ENCODE data around the gene KIT.

The KIT gene

DNA sequence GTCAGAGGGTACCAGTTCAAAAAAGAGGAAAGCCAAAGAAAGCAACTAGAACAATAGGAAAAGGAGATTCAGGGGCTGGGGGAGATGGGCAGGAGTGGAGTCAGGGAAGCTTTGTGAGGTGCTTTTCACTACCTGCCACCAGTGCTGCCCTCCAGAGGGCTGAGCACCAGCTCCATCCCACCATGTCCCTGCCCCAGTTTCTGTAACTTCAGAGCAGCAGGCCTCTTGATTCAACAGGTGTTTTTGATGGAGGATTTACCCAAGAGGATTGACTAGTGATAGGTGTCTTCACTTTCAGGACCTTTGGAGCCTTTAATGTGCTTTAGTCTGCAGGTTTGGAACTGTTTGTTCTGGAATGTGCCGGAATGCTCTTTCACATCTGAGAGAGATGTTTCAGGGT is 12.1 kb downstream of the KIT start:
- DNase-seq (ENCODE audit: low read depth) = no peak
- TF ChIP-seq, protein P1, sequence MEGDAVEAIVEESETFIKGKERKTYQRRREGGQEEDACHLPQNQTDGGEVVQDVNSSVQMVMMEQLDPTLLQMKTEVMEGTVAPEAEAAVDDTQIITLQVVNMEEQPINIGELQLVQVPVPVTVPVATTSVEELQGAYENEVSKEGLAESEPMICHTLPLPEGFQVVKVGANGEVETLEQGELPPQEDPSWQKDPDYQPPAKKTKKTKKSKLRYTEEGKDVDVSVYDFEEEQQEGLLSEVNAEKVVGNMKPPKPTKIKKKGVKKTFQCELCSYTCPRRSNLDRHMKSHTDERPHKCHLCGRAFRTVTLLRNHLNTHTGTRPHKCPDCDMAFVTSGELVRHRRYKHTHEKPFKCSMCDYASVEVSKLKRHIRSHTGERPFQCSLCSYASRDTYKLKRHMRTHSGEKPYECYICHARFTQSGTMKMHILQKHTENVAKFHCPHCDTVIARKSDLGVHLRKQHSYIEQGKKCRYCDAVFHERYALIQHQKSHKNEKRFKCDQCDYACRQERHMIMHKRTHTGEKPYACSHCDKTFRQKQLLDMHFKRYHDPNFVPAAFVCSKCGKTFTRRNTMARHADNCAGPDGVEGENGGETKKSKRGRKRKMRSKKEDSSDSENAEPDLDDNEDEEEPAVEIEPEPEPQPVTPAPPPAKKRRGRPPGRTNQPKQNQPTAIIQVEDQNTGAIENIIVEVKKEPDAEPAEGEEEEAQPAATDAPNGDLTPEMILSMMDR (IDR thresholded peaks at IDR 0.05; ENCODE audit: low read length, missing control alignments) = no peak
- no peak overlapping the region for H3K4me3 ChIP-seq (replicated peaks; ENCODE audit: low read depth, low read length)

GRCh38 chr4:54675721-54676461 is 18.1 kb downstream of the KIT start:
- no peak overlapping the region for H3K4me3 ChIP-seq (replicated peaks; ENCODE audit: low read depth, low read length)
- TF ChIP-seq, protein P1 (IDR thresholded peaks at IDR 0.05; ENCODE audit: low read length, missing control alignments) = no peak
- DNase-seq (ENCODE audit: low read depth) = no peak

DNA sequence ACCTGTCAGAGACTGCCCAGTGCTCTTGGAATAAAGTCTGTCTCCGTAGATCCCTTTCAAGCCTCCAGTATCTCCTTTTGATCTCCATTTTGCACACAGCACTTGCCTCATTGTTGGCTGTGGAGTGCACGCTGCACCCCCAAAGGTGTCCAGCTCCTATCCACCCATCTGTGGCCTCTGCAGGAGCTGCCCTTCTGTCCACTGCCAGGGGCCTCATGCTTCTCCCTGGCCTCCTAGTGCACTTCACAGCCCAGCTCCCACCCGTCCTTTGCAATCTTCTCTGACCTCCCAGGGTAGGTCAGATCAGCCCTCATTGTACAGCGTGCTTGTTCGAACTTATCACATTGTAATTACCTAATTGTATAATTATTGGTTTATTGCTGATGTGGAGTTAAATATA is 18.9 kb downstream of the KIT start:
- no peak for DNase-seq (ENCODE audit: low read depth)
- TF ChIP-seq, protein P1 (IDR thresholded peaks at IDR 0.05; ENCODE audit: low read length, missing control alignments) = no peak

GRCh38 chr4:54677416-54677815 is 19.7 kb downstream of the KIT start:
- TF ChIP-seq, protein P1 (IDR thresholded peaks at IDR 0.05; ENCODE audit: low read length, missing control alignments) = no peak
- H3K4me3 ChIP-seq (replicated peaks; ENCODE audit: low read depth, low read length) = no peak overlapping the region
- no peak for DNase-seq (ENCODE audit: low read depth)

More for the DNA sequence above, 18.9 kb downstream of the KIT start:
- no peak overlapping the region for H3K4me3 ChIP-seq (replicated peaks; ENCODE audit: low read depth, low read length)

DNA sequence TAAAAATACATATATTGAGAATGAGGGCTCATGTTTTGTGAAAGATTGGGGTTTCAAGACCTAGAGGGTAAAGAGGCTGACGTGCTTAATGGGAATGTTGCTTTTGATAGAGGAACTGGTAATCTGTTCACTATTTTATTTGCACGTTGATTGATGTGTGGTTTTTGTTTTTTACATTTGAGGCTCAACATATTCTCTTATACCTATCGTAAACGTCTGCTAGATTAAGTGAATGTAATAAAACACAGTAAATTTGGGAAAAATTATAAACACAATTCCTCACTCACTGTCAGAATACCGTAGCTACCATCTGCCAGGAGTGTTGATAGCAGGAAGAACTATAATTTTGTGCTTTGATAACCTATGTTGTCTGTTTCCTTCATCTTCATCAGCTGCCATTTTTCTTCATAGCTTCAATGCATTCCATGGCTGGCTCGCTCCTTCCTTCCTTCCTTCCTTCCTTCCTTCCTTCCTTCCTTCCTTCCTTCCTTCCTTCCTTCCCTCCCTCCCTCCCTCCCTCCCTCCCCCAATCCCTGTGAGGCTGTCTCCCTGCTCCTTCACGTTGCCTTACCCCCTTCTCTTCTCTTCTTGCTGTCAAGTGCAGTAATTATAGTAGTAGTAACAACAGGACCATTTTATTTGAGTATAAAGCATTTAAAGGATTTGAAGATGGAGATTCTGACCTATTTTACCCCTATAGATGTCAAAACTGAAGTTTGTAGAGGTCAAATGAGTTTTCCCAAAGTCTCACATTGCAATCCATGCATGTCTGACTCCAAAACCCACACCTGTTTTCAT is 20.3 kb downstream of the KIT start:
- TF ChIP-seq, protein P1 (IDR thresholded peaks at IDR 0.05; ENCODE audit: low read length, missing control alignments) = no peak
- H3K4me3 ChIP-seq (replicated peaks; ENCODE audit: low read depth, low read length) = no peak overlapping the region
- no peak for DNase-seq (ENCODE audit: low read depth)

- no peak overlapping the region for H3K4me3 ChIP-seq (replicated peaks; ENCODE audit: low read depth, low read length)
- TF ChIP-seq, protein P1 (IDR thresholded peaks at IDR 0.05; ENCODE audit: low read length, missing control alignments) = no peak
- no peak for DNase-seq (ENCODE audit: low read depth)
Measured at GRCh38 chr4:54678826-54679225, 21.1 kb downstream of the KIT start.

Data from fibroblast of pulmonary artery (primary cell).